HepG2 (cell line): Measurements from ENCODE around the gene TBXAS1. TPM values are rescaled to one million over a fixed set of nuclear protein-coding genes. Genes with fewer than 3 reads are reported as not detected.

ENCODE experiments used
- ATAC-seq: fragments of 200-7000 bp; cut with Tn5 transposase; 3 replicates; pipeline ENCODE4 v1.9.1; 2020; ENCODE audit warnings: mild to moderate bottlenecking, moderate library complexity
- BruUV-seq: library from RNA; stranded (reverse); fragments of 400-500 nt; replicated peaks from 2 replicates; lab custom pipeline; 2021; lab: Mats Ljungman, UMichigan
- CTCF ChIA-PET: fragments of 300-600 bp; formaldehyde crosslinking; extraction: SDS; loops from one replicate; lab custom pipeline; 2021; ENCODE audit warnings: low total read pairs, inconsistent platforms, low intra/inter-chr PET ratio; lab: Yijun Ruan, JAX
- POLR2A ChIA-PET: fragments of 350-600 bp; sonication (Branson Sonifier 250); formaldehyde crosslinking; loops from one replicate; lab custom pipeline; 2020; ENCODE audit warnings: antibody characterized with exemption, inconsistent platforms; lab: Yijun Ruan, JAX
- DNase-seq: peaks from one replicate; pipeline ENCODE4 v3.0.0-alpha.2; 2015; ENCODE audit warnings: low spot score
- FAIRE-seq: peaks from 3 replicates; lab custom pipeline; 2011; peaks lifted over from hg19 to GRCh38; lab: Jason Lieb, UNC
- H2AFZ ChIP-seq: one replicate; pipeline ENCODE4 v1.6.1; 2011; ENCODE audit warnings: low read length, inconsistent platforms
- H3K27ac ChIP-seq: fragments of 300-600 bp; 3 replicates; pipeline ENCODE4 v1.8.0; 2011; ENCODE audit warnings: mixed run types, mild to moderate bottlenecking, mixed read lengths, low read length, inconsistent platforms; ENCODE audit not compliant: insufficient read depth; ENCODE audit errors: extremely low read length
- H3K27me3 ChIP-seq, 2 experiments: fragments of 200-600 bp in 1 of 2; 2 replicates in 1 of 2; 3 replicates in 1 of 2; pipeline versions ENCODE4 v1.6.0 to v1.8.0; 2011; ENCODE audit warnings: low read length in 2 of 2, mild to moderate bottlenecking in 2 of 2, moderate library complexity in 2 of 2, inconsistent platforms in 1 of 2; ENCODE audit not compliant: insufficient read depth in 2 of 2, control insufficient read depth in 1 of 2
- H3K36me3 ChIP-seq, 2 experiments: fragments of 200-600 bp in 1 of 2; replicated peaks in 1 of 2; 2 replicates in 1 of 2; 3 replicates in 1 of 2; pipeline versions ENCODE4 v1.5.1 to v1.8.0; 2011; ENCODE audit warnings: low read length in 2 of 2, inconsistent platforms in 1 of 2; ENCODE audit not compliant: insufficient read depth in 2 of 2, control insufficient read depth in 1 of 2
- H3K4me1 ChIP-seq: 2 replicates; pipeline ENCODE4 v1.5.1; 2012; ENCODE audit warnings: low read length, inconsistent platforms; ENCODE audit not compliant: insufficient read depth
- H3K4me2 ChIP-seq: 2 replicates; pipeline ENCODE4 v1.6.0; 2011; ENCODE audit warnings: low read depth, low read length, inconsistent platforms
- H3K4me3 ChIP-seq, 3 experiments: fragments of 200-600 bp in 1 of 3; sonication (generic), shearing (Covaris generic) in 1 of 3; replicated peaks in 1 of 3; 2 replicates each; pipeline ENCODE4 v1.5.1; 2011 to 2016; ENCODE audit warnings: low read length in 3 of 3, inconsistent platforms in 2 of 3, low read depth in 2 of 3, mild to moderate bottlenecking in 2 of 3, control low read depth in 1 of 3, mixed read lengths in 1 of 3; ENCODE audit not compliant: insufficient read depth in 1 of 3
- H3K79me2 ChIP-seq: one replicate; pipeline ENCODE4 v1.6.1; 2011; ENCODE audit warnings: low read length, inconsistent platforms; ENCODE audit not compliant: insufficient read depth
- H3K9ac ChIP-seq: 2 replicates; pipeline ENCODE4 v1.6.0; 2011; ENCODE audit warnings: mild to moderate bottlenecking, low read depth, low read length, inconsistent platforms; ENCODE audit not compliant: insufficient read depth
- H3K9me3 ChIP-seq: 2 replicates; pipeline ENCODE4 v1.5.1; 2012; ENCODE audit warnings: mild to moderate bottlenecking, low read length
- H4K20me1 ChIP-seq: 2 replicates; pipeline ENCODE4 v1.6.0; 2011; ENCODE audit warnings: inconsistent platforms, mild to moderate bottlenecking, low read length, moderate library complexity; ENCODE audit not compliant: insufficient read depth
- SPEN ChIP-seq: sonication (generic); formaldehyde crosslinking; IDR thresholded peaks from 2 replicates; pipeline ENCODE4 v1.5.1; 2020; ENCODE audit warnings: low read depth, mild to moderate bottlenecking, missing genetic modification reagents
- ZFP62 ChIP-seq: sonication (generic); formaldehyde crosslinking; IDR thresholded peaks from 2 replicates; pipeline ENCODE4 v1.4.0; 2020; ENCODE audit warnings: missing genetic modification reagents
- ZNF136 ChIP-seq: sonication (generic); formaldehyde crosslinking; IDR thresholded peaks from 2 replicates; pipeline ENCODE4 v1.8.1; 2022; ENCODE audit warnings: low read depth, mild to moderate bottlenecking, moderate library complexity, missing genetic modification reagents
- ZNF232 ChIP-seq: sonication (generic); formaldehyde crosslinking; IDR thresholded peaks from 2 replicates; pipeline ENCODE4 v1.4.0; 2020; ENCODE audit warnings: missing genetic modification reagents, borderline replicate concordance
- ZNF251 ChIP-seq: sonication (generic); formaldehyde crosslinking; IDR thresholded peaks from 2 replicates; pipeline ENCODE4 v1.9.0; 2021; ENCODE audit warnings: mild to moderate bottlenecking, missing genetic modification reagents
- ZNF326 ChIP-seq: sonication (generic); formaldehyde crosslinking; IDR thresholded peaks from 2 replicates; pipeline ENCODE4 v1.4.0; 2020; ENCODE audit warnings: missing genetic modification reagents, borderline replicate concordance
- WGBS: methylation state at CpG from one replicate; pipeline ENCODE4 v1.1.6; 2017; ENCODE audit warnings: low lambda C conversion rate; 5-methylcytosine and 5-hydroxymethylcytosine counted together
- in situ Hi-C: cut with HindIII; loops from 2 replicates; pipeline ENCODE4 v1.10.0; 2017; ENCODE audit warnings: low pct_unique_long_range_greater_than_20kb; ENCODE audit not compliant: extremely low pct_ligation_motif_present
- intact Hi-C: fragments of 100-400 bp; cut with micrococcal nuclease; formaldehyde crosslinking; loops from one replicate; pipeline ENCODE4 v1.10.0; 2022; ENCODE audit not compliant: unreplicated experiment
- polyA plus RNA-seq, 8 experiments: library from polyadenylated mRNA; depleted of rRNA in 3 of 8; stranded (reverse) in 7 of 8; unstranded in 1 of 8; fragments of >200 nt; fragmentation: Illumina TruSeq in 4 of 8; extraction: Trizol in 4 of 8; gene quantifications; 2 replicates each; pipeline versions ENCODE4 v1.2.1 to v1.2.3, GENCODE V29; 2011 to 2016; ENCODE audit warnings: low read depth in 4 of 8, missing spikeins in 1 of 8, mixed read lengths in 1 of 8; ENCODE audit not compliant: insufficient read depth in 1 of 8
- total RNA-seq, 5 experiments: library from RNA; depleted of rRNA; stranded (reverse); fragments of >200 nt; fragmentation: Illumina TruSeq; extraction: Trizol; gene quantifications; 2 replicates each; pipeline ENCODE4 v1.2.3, GENCODE V29; 2016; ENCODE audit warnings: low read depth in 1 of 5
- TF ChIP-seq, protein P1 (sequence below): sonication (generic); formaldehyde crosslinking; IDR thresholded peaks from 2 replicates; pipeline ENCODE4 v1.4.0; 2020; ENCODE audit warnings: missing genetic modification reagents
- TF ChIP-seq, protein P2 (sequence below): conservative IDR thresholded peaks from 2 replicates; pipeline ENCODE4 v1.6.1; 2018; ENCODE audit warnings: missing genetic modification reagents
- TF ChIP-seq, protein P3 (sequence below): sonication (generic); formaldehyde crosslinking; IDR thresholded peaks from 2 replicates; pipeline ENCODE4 v1.9.0; 2021; ENCODE audit warnings: missing genetic modification reagents, borderline replicate concordance

The TBXAS1 gene
- total and polyA plus RNA-seq, 2 of the 13 experiments (the other 11 are each of a cell fraction or from before 2014, with no cell fraction given), result 4.0 to 4.9 TPM

- TF ChIP-seq, protein P1, sequence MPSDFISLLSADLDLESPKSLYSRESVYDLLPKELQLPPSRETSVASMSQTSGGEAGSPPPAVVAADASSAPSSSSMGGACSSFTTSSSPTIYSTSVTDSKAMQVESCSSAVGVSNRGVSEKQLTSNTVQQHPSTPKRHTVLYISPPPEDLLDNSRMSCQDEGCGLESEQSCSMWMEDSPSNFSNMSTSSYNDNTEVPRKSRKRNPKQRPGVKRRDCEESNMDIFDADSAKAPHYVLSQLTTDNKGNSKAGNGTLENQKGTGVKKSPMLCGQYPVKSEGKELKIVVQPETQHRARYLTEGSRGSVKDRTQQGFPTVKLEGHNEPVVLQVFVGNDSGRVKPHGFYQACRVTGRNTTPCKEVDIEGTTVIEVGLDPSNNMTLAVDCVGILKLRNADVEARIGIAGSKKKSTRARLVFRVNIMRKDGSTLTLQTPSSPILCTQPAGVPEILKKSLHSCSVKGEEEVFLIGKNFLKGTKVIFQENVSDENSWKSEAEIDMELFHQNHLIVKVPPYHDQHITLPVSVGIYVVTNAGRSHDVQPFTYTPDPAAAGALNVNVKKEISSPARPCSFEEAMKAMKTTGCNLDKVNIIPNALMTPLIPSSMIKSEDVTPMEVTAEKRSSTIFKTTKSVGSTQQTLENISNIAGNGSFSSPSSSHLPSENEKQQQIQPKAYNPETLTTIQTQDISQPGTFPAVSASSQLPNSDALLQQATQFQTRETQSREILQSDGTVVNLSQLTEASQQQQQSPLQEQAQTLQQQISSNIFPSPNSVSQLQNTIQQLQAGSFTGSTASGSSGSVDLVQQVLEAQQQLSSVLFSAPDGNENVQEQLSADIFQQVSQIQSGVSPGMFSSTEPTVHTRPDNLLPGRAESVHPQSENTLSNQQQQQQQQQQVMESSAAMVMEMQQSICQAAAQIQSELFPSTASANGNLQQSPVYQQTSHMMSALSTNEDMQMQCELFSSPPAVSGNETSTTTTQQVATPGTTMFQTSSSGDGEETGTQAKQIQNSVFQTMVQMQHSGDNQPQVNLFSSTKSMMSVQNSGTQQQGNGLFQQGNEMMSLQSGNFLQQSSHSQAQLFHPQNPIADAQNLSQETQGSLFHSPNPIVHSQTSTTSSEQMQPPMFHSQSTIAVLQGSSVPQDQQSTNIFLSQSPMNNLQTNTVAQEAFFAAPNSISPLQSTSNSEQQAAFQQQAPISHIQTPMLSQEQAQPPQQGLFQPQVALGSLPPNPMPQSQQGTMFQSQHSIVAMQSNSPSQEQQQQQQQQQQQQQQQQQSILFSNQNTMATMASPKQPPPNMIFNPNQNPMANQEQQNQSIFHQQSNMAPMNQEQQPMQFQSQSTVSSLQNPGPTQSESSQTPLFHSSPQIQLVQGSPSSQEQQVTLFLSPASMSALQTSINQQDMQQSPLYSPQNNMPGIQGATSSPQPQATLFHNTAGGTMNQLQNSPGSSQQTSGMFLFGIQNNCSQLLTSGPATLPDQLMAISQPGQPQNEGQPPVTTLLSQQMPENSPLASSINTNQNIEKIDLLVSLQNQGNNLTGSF (CRISPR knock-in tag), result no peak
- TF ChIP-seq, protein P2, sequence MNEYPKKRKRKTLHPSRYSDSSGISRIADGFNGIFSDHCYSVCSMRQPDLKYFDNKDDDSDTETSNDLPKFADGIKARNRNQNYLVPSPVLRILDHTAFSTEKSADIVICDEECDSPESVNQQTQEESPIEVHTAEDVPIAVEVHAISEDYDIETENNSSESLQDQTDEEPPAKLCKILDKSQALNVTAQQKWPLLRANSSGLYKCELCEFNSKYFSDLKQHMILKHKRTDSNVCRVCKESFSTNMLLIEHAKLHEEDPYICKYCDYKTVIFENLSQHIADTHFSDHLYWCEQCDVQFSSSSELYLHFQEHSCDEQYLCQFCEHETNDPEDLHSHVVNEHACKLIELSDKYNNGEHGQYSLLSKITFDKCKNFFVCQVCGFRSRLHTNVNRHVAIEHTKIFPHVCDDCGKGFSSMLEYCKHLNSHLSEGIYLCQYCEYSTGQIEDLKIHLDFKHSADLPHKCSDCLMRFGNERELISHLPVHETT (CRISPR knock-in tag), result no peak
- no peak for TF ChIP-seq ZNF326
- no peak for TF ChIP-seq ZNF251
- TF ChIP-seq ZNF136 (CRISPR knock-in tag), result no peak
Observed at GRCh38 chr7:139958599-139959284, 129.7 kb downstream of the TBXAS1 start (continued).

DNA sequence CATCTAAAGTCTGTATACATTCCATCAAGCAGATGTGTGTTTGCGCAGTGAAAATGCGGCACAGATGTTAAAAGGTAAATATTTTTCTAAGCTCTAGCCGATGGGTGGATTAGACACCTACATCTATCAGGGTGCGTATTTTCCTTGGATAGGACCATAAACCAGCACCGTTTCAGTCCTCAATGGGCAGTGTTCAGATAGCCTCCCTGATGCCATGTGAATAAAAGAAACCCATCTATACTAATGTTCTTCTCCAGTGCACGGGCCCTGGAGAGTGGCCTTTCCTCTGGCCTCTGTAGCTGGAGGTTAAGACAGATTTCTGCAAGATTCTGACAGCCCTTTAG, 130.2 kb downstream of the TBXAS1 start:
- DNase-seq (no peak), FAIRE-seq (no peak), ATAC-seq (no peak)
- no peaks in the 10 kb centered on the region for H3K4me1 ChIP-seq
- ChIA-PET POLR2A (no interaction called here), CTCF (no interaction called here)
- 41% methylated on average over 6 of the region's 6 CpGs for WGBS
- no TSS peak for BruUV-seq
- no peak overlapping the region for H3K4me2 ChIP-seq
- H2AFZ ChIP-seq, result no peak overlapping the region
- H3K27me3 ChIP-seq, result peaks cover 0 to 7% of the 10 kb centered on the region in 2 experiments; a peak in 1 of 5 replicates
- H3K9me3 ChIP-seq, result no peaks in the 10 kb centered on the region
- intact Hi-C loops (no loop called here), in situ Hi-C loops (no loop called here)
- no peak overlapping the region for H3K4me3 ChIP-seq
- H3K27ac ChIP-seq, result no peak overlapping the region
- no peaks in the 10 kb centered on the region for H4K20me1 ChIP-seq
- H3K79me2 ChIP-seq, result no peaks in the 10 kb centered on the region
- H3K9ac ChIP-seq, result no peak overlapping the region
- H3K36me3 ChIP-seq, result no peaks in the 10 kb centered on the region
- TF ChIP-seq ZFP62 (CRISPR knock-in tag), result no peak
- no peak for TF ChIP-seq SPEN (CRISPR knock-in tag)
- TF ChIP-seq, protein P3, sequence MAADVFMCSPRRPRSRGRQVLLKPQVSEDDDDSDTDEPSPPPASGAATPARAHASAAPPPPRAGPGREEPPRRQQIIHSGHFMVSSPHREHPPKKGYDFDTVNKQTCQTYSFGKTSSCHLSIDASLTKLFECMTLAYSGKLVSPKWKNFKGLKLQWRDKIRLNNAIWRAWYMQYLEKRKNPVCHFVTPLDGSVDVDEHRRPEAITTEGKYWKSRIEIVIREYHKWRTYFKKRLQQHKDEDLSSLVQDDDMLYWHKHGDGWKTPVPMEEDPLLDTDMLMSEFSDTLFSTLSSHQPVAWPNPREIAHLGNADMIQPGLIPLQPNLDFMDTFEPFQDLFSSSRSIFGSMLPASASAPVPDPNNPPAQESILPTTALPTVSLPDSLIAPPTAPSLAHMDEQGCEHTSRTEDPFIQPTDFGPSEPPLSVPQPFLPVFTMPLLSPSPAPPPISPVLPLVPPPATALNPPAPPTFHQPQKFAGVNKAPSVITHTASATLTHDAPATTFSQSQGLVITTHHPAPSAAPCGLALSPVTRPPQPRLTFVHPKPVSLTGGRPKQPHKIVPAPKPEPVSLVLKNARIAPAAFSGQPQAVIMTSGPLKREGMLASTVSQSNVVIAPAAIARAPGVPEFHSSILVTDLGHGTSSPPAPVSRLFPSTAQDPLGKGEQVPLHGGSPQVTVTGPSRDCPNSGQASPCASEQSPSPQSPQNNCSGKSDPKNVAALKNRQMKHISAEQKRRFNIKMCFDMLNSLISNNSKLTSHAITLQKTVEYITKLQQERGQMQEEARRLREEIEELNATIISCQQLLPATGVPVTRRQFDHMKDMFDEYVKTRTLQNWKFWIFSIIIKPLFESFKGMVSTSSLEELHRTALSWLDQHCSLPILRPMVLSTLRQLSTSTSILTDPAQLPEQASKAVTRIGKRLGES (CRISPR knock-in tag), result no peak
- no peak for TF ChIP-seq ZNF232 (CRISPR knock-in tag)
